Osteoblast (primary cell): ENCODE data around the gene BAIAP2. TPM values are rescaled to one million over a fixed set of nuclear protein-coding genes. Genes with fewer than 3 reads are reported as not detected.
A peak's percentile ranks its signal among the peaks of the same experiment; 100 is the strongest.

ENCODE experiments used
- DNase-seq: peaks from one replicate; pipeline ENCODE4 v3.0.0; 2011; ENCODE audit warnings: low spot score, mixed read lengths; ENCODE audit not compliant: insufficient read length; ENCODE audit errors: missing footprints
- H2AFZ ChIP-seq: 2 replicates; pipeline ENCODE4 v1.6.0; 2011; ENCODE audit warnings: mild to moderate bottlenecking, low read length
- H3K27ac ChIP-seq: 2 replicates; pipeline ENCODE4 v1.5.1; 2011; ENCODE audit warnings: mild to moderate bottlenecking, low read depth, low read length, moderate library complexity
- H3K27me3 ChIP-seq: 2 replicates; pipeline ENCODE4 v1.6.0; 2012; ENCODE audit warnings: mild to moderate bottlenecking, control low read depth, inconsistent platforms, low read length, moderate library complexity; ENCODE audit not compliant: insufficient read depth
- H3K36me3 ChIP-seq: 2 replicates; pipeline ENCODE4 v1.5.1; 2011; ENCODE audit warnings: mild to moderate bottlenecking, low read length, control low read depth, moderate library complexity; ENCODE audit not compliant: insufficient read depth
- H3K4me1 ChIP-seq: 2 replicates; pipeline ENCODE4 v1.5.1; 2011; ENCODE audit warnings: mild to moderate bottlenecking, low read length, control low read depth, moderate library complexity; ENCODE audit not compliant: insufficient read depth
- H3K4me2 ChIP-seq: 2 replicates; pipeline ENCODE4 v1.6.0; 2011; ENCODE audit warnings: mild to moderate bottlenecking, low read length; ENCODE audit not compliant: insufficient read depth
- H3K4me3 ChIP-seq: fragments of 200-600 bp; sonication (generic); 3 replicates; pipeline ENCODE4 v1.5.1; 2012; ENCODE audit warnings: mild to moderate bottlenecking, low read length, inconsistent platforms; ENCODE audit not compliant: insufficient read depth
- H3K79me2 ChIP-seq: 2 replicates; pipeline ENCODE4 v1.6.0; 2012; ENCODE audit warnings: mild to moderate bottlenecking, low read length, control low read depth, inconsistent platforms; ENCODE audit not compliant: insufficient read depth
- H3K9me3 ChIP-seq: 2 replicates; pipeline ENCODE4 v1.5.1; 2011; ENCODE audit warnings: low read depth, low read length, control low read depth
- H4K20me1 ChIP-seq: 2 replicates; pipeline ENCODE4 v1.6.0; 2012; ENCODE audit warnings: mild to moderate bottlenecking, low read length, control low read depth; ENCODE audit not compliant: insufficient read depth
- total RNA-seq: library from RNA; depleted of rRNA; stranded (reverse); fragments of >200 nt; gene quantifications from 2 replicates; pipeline ENCODE4 v1.2.3, GENCODE V29; 2012
- TF ChIP-seq, protein P1 (sequence below): IDR thresholded peaks from 2 replicates; pipeline ENCODE4 v1.5.1; 2011; ENCODE audit warnings: mild to moderate bottlenecking, low read depth, low read length, moderate library complexity; ENCODE audit errors: extremely low read depth

BAIAP2 gene
- total RNA-seq, 1 donor = 15.6 TPM

DNA sequence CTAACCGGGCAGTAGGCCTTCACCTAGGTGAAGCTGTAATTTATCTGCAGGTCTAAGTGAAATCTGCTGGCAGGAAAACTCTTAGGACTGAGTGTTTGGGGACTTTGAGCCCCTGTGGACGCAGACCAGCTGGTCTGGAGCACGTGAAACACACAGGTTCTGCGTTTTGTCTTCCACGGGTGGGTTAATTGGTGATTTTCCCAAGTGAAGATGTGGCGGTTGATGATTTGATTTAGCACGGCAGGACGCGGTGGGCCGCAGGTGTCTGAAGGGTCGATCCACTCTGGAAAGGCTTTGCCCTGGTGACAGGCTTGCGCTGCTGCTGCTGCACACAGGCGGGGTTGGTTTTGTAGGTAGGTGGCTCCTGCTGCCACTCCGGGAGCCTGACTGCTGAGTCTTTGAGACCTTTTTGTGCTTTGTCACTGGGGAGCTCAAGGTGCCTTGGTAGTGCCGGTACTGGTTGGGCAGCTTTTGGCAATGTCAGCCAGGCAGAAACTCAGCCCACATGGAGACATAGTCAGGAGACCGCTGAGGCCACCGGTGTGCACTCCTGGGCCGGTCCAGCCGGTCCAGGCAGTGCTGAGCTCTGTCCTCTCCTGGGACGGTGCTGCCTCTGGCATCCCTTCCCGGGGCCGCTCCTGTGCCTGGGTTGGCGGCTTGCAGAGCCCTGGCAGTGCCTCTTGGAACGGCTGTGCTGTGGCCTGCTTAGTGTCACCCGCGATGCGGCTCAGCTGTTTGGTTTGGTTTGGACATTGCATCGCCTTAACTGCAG lies 2.3 kb downstream of the BAIAP2 start:
- Histone ChIP-seq H4K20me1 (peaks cover 63% of the 10 kb centered on the region), H3K4me2 (peak overlapping the region; percentile 55), H3K79me2 (peaks cover 63% of the 10 kb centered on the region)

DNA sequence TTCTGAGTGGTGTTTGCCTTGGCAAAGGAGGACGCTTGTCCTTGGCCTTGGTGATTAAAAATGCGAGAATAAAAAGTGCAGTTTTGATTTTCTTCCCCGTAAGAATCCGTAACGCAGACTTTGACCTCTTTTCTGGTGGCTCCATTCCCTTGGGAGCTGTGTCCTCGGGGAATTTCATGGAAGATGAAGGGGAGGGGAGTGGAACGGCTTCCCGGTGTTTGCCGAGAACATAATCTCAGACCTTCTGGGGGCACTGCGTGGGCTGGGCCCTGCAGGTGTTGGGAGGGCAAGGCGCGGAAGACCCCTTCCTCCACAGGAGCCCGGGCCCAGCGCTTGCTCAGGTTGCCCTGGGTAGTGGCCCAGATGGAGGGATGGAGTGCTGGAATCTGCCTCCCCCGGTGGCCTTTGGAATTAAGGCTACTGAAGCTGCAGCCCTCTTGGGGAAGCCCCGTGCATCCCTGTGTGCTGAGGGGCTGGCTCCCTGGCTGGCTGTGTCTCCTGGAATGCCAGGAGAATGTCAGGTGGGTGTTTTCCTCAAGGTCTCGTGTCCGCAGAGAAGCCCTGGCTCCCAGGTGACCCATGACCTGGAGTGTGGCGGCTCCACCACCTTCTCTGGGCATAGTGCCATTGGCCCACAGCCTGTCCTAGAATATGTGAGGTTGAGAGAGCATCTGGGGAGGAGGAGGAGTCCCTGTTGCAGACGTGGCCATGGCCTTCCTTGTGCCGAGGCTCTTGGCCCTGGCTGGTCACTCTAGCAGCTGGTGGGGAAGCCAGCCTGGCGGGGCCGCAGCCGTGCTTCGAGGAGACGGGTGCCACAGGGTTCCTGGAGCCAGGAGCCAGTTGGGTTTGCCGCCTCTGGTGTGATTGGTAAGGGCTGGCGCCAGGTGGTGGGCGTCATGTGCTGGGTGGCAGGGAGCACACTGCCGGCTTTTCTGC lies 3.1 kb downstream of the BAIAP2 start:
- Histone ChIP-seq H3K79me2 (peaks cover 69% of the 10 kb centered on the region), H2AFZ (no peak overlapping the region), H4K20me1 (peaks cover 59% of the 10 kb centered on the region), H3K27ac (no peak overlapping the region), H3K4me2 (peak overlapping the region; percentile 55), H3K4me3 (peak overlapping the region; percentile 33), H3K36me3 (peaks cover 1% of the 10 kb centered on the region), H3K9me3 (no peaks in the 10 kb centered on the region), H3K4me1 (peaks cover 38% of the 10 kb centered on the region), H3K27me3 (no peaks in the 10 kb centered on the region)
- peak; percentile 76 for DNase-seq
- TF ChIP-seq, protein P1, sequence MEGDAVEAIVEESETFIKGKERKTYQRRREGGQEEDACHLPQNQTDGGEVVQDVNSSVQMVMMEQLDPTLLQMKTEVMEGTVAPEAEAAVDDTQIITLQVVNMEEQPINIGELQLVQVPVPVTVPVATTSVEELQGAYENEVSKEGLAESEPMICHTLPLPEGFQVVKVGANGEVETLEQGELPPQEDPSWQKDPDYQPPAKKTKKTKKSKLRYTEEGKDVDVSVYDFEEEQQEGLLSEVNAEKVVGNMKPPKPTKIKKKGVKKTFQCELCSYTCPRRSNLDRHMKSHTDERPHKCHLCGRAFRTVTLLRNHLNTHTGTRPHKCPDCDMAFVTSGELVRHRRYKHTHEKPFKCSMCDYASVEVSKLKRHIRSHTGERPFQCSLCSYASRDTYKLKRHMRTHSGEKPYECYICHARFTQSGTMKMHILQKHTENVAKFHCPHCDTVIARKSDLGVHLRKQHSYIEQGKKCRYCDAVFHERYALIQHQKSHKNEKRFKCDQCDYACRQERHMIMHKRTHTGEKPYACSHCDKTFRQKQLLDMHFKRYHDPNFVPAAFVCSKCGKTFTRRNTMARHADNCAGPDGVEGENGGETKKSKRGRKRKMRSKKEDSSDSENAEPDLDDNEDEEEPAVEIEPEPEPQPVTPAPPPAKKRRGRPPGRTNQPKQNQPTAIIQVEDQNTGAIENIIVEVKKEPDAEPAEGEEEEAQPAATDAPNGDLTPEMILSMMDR = no peak

More for the DNA sequence above, 2.3 kb downstream of the BAIAP2 start:
- H3K4me3 ChIP-seq = peak overlapping the region; percentile 33
- H3K4me1 ChIP-seq = peaks cover 38% of the 10 kb centered on the region
- H3K27ac ChIP-seq = no peak overlapping the region
- H3K9me3 ChIP-seq = no peaks in the 10 kb centered on the region
- H2AFZ ChIP-seq = no peak overlapping the region
- DNase-seq = peak; percentile 93
- no peaks in the 10 kb centered on the region for H3K27me3 ChIP-seq
- TF ChIP-seq, protein P1 = no peak
- H3K36me3 ChIP-seq = peaks cover 10% of the 10 kb centered on the region

DNA sequence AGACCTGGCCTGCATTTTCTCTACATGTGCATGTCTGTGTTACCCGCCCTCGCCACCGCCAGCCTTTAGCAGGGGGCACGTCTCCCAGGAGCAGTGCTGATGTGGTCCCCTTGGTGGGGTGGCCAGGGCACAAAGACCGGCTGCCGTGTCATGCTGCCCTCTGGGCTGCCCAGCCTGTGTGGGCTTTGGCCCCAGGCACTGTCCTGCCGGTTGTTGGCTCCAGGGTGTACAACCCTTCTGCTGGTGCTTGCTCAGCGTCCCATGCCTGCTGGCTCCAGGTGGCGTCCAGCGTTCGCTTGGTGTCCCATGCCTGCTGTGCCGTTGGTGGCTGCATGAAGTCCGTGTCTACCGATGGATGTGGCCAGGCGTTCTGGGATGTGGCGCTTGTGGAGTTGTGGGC lies 4.1 kb downstream of the BAIAP2 start:
- Histone ChIP-seq H3K9me3 (no peaks in the 10 kb centered on the region), H3K4me1 (peaks cover 33% of the 10 kb centered on the region), H4K20me1 (peaks cover 58% of the 10 kb centered on the region), H3K36me3 (no peaks in the 10 kb centered on the region), H3K4me2 (no peak overlapping the region), H2AFZ (no peak overlapping the region), H3K79me2 (peaks cover 77% of the 10 kb centered on the region), H3K4me3 (no peak overlapping the region), H3K27ac (no peak overlapping the region), H3K27me3 (no peaks in the 10 kb centered on the region)
- peak; percentile 75 for DNase-seq
- TF ChIP-seq, protein P1 = no peak
